Central memory CD4-positive, alpha-beta T cell (primary cell): ENCODE results near the gene ZNF574.
A peak's percentile ranks its signal among the peaks of the same experiment; 100 is the strongest.
"Not testable (repeated sequence)": the region's sequence is repeated elsewhere in the genome, so short reads cannot be mapped to it uniquely, and the experiment has no call there.

Source experiments
- DNase-seq: peaks from one replicate; pipeline ENCODE4 v3.0.0; 2022

ZNF574 gene

DNA sequence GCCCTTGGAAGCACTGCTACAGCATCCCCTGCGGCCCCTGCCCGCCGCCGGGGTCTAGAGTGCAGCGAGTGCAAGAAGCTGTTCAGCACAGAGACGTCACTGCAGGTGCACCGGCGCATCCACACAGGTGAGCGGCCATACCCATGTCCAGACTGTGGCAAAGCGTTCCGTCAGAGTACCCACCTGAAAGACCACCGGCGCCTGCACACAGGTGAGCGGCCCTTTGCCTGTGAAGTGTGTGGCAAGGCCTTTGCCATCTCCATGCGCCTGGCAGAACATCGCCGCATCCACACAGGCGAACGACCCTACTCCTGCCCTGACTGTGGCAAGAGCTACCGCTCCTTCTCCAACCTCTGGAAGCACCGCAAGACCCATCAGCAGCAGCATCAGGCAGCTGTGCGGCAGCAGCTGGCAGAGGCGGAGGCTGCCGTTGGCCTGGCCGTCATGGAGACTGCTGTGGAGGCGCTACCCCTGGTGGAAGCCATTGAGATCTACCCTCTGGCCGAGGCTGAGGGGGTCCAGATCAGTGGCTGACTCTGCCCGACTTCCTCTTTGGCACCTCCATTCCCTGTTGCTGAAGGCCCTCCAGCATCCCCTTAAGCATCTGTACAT lies 4.9 kb downstream of the ZNF574 start:
- no peak for DNase-seq

DNA sequence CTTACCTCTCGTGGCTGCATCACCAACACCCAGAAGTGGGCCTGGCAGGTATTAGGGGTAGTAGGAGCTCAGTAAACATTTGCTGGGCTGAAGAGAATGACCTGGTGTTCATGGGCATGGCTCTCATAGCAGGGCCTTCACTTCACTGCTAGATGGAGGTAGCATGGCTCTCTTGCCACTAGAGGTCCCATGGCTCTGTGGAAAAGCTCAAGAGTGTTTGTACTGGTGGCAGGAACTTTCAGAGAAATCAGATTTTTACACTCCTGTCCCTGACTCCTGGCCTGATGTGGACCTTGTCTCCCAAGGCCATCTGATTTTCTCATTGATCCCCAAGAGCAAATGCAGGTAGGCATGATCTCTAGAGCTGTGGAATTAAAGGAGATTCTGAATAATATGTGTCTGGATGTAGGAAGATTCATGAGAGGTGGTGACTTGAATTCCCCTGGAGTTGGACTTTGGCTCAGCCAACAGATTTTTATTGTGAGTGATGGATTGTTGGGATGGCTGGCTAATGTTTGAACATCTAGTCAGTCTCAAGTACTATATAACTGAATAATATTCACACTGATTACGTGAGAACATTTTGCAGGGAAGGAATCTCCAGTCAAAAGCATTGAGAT lies 5.7 kb downstream of the ZNF574 start:
- no peak for DNase-seq

DNA sequence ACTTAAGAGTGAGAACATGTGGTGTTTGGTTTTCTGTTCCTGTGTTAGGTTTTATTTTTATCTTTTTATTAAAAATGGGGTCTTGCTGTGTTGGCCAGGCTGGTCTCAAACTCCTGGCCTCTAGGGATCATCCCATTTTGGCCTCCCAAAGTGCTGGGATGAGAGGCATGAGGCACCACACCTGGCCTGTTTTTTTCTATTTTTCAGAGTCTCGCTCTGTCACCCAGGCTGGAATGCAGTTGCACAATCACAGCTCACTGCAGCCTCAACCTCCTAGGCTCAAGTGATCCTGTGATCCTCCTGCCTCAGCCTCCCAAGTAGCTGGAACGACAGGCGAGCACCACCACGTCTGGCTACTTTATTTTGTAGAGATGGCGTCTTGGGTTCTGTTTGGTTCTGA lies 7.6 kb downstream of the ZNF574 start:
- DNase-seq: no peak

DNA sequence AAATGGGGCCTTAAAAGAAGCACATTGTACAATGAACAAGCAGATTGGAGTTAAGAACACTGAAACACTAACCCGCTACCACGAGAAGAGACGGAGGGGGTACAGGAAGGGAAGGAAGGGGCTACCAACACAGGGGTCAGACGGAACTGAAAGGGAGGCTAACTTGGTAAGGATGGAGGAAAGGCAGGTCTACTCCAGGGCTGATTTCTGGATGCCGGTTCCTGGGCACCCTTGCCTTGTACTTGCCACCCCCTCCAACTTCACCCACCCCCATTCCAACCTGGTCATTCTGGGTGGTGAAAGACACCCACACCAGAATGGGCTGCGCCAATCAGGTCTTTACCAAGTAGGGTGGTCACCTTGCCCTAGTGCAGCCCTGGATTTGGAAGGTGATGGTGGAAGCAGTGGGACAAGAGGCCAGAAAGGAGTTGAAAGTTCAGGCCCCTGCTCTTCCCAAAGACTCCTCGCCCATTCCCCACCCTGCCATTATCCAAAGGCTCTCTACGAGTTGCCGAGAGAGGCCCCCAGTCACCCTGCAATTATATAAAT lies 10.3 kb downstream of the ZNF574 start:
- DNase-seq: no peak

DNA sequence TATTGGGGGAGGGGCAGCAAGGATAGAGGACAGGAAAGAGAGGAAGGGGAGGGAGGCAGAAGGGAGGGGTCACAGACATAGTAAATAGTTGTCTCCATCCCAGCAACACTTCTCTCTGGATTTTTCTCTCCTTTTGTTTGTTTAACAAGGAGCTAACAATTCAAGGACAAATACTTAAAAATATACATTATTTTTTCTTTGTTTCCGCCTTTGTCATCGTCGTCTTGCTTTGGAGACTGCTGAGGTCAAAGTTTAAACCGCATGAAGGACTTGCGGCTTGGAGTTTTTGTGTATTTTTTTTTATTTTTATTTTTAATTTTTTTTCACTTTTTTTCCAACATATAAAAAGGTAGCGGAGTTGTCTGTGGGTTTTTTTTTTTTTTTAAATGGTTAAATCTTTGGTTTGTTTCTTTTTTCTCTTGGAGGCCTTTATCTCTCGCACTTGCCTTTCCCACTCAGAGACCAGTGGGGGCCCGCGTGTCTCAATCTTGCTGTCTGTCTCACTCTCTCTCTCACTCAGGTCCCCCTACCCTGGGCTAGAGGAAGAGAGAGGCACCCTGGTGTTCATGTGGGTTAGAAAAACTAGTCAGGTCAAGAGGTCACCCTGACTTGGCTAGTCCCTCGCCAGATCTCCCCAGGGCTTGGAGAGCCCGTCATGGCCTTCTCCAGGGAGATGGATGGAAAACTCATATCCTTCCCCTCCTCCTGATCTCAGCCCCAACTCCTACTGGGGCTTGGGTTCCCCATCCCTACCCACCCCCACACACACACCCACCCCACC lies 11.0 kb downstream of the ZNF574 start:
- DNase-seq: no peak

DNA sequence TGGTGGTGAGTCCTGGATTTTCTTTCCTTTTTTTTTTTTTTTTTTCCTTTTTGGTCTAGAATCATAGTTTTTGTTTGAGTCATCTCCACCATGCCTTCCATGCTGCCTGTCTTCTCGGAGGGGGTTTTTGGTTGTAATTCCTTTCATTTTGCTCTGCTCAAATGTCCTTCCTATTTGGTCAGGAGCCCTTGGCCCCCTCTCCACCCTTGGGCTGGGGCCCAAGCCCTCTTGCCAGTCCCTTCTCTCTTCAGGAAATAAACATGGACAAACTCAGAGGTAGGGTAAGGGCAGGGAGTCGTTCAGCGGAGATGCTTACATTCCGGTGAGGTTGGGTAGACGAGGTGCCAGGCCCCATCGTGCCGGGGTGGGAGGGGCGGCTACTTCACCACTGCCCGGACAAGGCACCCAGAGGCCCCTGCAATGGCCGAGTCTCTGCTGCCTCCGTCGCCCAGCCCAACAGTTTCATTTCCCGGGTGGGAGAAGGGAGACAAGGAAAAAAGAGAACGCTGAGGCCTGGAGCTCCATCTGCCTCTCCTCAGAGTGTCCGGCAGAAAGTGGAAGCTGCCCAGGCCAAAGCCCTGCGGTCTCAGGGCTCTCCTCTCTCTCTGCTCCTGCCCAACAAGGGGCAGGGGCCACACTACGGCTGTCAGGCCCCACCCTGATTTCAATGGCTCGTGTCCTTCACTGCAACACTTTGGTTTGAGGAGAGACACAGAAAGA lies 12.7 kb downstream of the ZNF574 start:
- DNase-seq: no peak

DNA sequence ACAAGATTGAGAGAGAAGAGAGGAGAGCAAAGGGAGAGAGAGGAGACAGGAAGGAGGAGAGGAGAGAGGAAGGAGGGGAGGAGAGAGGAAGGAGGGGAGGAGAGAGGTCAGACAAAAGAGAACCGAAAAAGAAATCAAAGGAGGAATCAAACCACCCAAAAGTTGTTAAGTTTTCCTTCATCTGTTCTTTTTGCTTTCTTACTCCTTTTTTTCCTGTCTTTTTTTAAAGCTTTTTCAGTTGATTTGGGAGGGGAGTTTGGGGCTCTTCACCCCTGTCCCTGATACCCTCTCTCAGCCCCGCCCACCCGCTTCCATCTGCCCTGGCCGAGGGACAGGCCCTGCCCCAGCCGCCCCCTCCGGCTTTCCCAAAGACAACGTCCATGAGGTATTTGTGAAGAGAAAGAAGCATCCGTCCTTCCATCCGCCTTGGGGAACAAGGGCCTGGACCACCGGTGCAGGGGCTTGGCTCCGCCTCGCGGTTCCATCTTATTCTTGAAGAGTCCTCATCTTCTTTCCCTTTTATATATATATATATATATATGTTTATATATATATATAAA lies 13.3 kb downstream of the ZNF574 start:
- DNase-seq: no peak

DNA sequence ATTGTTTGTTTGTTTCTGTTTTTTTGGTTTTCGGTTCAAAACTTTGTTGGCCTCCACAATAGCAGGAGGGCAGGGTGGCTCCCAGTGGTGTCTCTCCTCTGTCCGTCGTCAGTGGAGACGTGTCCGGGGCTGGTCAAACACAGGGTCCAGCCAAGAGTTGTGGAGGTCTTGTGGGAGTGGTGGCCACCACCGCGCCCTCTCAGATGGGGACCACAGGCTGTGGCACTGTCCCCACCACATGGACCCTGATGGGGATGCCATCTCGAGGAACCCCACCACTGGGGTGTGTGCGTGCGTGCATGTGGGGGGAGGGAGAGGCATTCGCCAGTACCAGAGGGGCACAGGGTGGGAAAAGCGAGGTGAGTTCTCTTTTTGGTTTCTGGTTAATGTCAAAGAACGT lies 13.8 kb downstream of the ZNF574 start:
- no peak for DNase-seq

DNA sequence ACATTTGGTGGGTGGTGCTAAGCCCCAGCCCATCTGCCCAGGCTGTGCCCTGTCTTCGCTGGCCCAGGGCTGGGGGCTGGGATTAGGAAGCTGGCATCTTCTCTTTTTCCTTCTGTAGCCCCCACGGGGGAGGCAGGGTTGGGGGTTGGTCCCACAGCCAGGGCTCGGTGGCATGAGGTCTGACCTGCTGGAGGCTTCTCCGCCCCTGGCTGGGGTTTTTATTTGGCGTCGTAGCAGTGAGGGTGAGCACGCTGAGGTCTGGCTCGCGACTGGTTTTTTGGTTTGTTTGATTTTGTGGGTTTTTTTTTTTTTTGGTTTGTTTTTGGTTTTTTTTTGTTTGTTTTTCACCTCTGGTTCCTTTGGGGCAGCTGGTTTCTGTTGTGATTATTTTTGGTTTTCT lies 14.7 kb downstream of the ZNF574 start:
- no peak for DNase-seq

DNA sequence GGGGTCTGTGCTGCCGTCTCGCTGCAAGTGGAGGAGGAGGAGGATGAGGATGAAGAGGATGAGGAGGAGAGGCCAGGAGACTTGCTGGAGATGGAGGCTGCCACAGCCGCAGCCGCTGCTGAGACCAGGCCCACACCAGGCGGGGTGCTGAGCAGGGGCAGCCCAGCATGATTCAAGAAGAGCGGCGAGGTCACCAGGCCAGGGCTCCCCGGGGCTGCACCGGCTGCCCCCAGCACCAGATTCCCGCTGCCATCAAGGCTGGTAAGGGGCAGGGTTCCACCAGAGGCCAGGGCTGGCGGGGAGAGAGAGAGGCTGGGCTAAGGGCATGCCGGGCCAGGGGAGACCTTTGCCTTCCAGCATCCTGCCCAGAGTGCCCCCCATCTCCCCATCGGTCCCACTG lies 15.3 kb downstream of the ZNF574 start:
- no peak for DNase-seq

DNA sequence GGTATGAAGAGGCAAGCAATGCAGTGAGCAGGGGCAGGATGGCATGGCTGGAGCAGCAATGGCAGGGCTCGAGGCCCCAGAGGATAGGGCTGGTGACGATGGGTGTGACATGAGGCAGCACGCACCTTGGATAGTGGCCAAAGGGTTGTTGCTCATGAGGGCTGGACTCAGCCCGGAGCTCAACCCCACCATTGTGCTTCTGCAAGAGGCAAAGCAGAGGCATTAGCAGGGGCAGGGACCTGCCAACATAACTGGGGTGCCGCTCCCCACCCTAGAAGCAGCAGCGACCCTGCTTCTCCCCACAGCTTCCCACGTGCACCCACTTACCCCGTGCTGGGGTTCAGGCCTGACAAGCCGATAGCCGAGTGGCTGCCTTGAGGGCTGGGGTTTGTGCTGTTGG lies 15.8 kb downstream of the ZNF574 start:
- DNase-seq: no peak

DNA sequence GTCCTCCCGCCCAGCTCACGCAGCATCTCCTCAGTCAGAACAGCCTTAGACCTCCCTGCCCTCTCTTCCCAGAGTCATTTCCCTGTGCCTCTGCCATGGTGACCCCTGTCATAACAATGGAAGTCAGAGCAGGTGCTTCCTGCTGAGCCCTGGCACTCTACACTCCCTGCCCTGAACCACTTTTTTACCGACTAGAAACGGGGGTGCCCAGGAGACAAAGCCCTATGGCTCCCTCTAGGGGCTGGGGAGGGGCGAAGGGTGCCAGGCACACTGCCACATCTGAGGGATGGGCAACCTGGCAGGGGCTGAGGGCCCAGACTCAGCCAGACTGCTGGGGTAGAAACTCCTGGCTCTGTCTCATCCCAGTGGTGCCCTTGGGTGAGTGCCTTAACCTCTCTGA lies 16.4 kb downstream of the ZNF574 start:
- peak; percentile 20 for DNase-seq

DNA sequence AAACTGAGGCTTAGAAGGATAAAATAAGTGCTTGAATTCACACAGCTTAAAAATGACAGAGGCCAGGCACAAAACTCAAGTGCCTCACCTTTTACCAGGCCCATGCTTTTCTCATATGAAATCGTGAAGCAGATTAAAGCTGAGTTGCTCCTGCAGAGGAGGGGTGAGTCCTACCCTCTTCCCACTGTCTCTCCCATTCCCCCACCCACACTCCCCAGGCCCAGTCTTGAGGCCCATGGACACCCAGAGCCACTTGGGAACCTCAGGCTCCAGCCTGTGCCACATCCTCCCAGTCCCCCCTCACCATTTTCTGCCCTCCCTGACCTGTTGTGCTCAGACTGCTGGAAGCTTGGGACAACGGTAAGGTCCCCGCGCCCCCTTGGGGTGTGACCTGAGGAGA lies 17.5 kb downstream of the ZNF574 start:
- no peak for DNase-seq

DNA sequence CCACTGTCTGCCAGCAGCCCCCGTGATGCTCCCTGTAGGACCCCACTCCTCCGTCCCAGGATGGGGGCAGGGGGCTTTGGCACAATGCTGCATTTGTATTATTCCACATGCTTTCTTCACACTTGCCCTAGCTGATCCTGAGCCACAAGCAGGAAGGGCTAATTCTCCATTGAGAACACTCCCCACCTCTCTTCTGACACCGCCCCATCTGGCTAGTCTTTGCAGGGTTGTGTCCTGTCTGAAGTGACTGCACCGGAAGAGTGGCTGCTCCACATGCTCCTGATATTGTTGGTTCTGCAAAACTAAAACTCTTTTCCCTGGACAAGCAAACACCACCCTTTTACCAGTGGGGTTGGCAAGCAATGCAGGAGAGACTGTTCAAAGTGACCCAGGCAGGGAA lies 18.0 kb downstream of the ZNF574 start:
- no peak for DNase-seq

DNA sequence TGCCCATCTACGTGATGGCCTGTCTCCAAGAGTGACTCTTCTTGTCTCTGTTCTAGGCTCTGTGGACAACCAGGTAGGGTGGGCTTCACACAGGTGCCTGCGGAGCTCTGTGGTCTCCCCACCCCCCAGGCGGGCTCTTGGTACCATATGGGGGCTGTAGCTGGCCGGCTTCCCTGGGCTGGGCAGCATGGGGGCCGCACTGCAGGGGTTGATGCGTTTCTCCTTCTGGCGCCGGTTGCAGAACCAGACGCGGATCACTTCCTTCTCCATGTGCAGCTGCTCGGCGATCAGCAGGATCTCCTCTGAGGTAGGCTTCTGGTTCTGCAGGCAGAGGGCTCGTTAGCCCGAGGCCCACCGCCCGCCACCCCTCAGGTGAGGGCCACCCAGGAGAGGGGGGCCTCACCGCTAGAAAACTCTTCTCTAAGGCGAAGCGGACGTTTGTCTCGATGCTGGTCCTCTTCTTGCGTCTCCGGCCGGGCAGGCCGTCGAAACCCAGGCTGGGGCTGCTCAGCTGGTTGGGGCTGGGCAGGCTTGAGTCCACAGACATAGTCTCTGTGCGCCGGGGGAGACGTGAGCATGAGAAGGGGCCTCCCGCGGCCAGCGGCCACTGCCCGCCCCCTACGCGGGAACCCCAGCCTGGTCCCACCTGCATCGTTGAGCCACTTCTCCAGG lies 19.3 kb downstream of the ZNF574 start:
- no peak for DNase-seq

DNA sequence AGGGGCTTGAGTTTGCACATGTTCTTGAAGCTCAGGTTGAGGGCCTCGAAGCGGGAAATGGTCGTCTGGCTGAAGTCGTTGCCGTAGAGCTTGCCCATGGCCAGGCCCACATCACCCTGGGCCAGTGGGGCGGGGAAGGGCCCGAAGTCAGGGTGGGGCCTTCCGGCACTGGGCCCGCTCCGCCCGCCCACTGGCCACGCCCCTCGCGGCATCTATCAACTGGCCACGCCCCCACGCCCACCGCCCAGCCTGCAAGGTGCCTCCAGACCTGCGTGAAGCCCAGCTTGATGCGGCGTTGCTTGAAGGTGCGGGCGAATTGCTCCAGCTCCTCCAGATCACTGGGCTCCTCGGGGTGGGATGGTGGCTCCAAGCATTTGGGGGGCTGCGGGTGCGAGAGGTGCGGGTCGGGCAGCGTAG lies 19.9 kb downstream of the ZNF574 start:
- no peak for DNase-seq

DNA sequence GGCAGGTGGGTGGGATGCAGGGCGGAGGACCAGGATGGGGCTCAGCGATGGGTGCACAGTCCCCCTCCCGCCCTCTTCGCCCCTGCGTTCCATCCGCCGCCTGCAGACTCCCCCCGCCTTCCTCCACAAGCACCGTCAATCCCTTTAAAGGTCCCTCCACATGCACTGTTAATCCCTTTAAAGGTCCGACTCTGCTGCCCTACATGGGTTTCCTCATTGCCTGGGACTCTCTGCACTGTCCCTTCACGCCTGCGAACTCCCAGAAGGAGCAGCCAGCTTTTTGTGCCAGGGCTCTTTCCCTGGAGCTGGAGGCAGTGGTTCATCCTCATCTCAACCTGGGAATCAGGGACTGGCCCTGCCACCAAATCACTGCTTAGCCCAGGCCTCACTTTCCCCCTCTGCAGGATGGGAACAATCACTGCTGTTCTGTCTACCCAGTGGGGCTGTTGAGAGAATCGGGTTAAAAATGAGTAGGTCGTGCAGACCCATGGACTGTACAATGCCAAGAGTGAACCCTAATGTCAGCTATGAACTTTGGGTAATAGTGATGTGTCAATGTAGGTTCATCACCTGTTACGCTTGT lies 20.4 kb downstream of the ZNF574 start:
- no peak for DNase-seq

DNA sequence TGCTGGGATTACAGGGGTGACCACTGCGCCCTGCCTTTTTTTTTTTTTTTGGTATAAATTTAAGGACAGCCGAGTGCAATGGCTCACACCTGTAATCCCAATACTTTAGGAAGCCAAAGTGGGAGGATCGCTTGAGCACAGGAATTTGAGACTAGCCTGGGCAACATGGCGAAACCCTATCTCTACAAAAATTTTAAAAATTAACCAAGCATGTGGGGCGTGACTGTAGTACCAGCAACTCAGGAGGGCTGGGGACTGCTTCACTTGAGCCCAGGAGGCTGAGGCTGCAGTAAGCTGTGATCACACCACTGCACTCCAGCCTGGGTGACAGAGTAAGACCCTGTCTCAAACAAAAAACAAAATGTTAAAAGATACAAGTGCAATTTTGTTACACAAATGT lies 21.5 kb downstream of the ZNF574 start:
- no peak for DNase-seq

DNA sequence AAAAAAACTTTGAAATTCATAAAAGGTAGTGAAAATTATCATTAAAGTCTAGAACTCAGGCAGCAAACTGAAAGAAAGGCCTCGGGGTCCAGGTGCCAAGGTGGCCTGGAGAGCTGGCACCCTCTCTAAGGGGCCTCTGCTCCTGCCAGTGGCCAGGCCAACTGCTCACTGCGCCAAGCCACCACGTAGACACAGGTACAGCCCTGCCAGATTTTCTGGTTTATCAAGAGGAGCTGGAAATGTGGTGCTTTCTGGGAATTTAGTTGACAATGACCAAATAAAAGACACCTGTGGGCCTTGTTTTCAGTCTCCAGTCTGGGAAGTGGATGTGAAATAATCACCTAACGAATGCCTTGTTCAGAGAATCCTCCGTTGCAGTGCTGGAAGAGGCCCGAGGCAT lies 22.8 kb downstream of the ZNF574 start:
- no peak for DNase-seq

DNA sequence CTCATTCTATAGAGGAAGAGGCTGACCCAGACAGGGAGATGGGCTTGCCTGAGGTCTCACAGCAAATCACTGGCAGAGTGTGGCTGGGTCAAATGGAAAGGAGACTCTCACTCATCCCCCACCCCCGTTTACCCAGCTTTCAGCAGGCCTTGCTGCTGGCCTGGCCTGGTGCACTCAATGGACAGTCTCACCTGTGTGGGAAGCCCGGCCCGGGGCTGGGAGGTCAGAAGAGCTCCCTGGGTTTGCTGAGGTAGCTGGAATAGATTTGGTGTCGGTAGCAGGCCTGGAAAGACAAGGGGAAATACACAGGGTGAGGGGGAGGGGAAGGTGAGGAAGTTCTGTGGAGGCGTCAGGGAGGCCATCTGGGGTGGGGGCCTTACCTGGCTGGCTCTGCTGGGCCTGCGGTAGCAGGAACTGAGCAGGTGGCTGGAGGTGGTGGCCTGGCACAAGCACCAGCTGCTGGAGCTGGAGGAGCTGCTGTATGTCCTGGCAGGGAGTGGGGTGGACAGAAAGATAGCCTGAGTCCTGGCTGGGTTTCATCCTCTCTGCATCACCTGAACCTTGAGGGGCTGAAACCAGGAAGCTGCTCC lies 23.5 kb downstream of the ZNF574 start:
- DNase-seq: no peak

DNA sequence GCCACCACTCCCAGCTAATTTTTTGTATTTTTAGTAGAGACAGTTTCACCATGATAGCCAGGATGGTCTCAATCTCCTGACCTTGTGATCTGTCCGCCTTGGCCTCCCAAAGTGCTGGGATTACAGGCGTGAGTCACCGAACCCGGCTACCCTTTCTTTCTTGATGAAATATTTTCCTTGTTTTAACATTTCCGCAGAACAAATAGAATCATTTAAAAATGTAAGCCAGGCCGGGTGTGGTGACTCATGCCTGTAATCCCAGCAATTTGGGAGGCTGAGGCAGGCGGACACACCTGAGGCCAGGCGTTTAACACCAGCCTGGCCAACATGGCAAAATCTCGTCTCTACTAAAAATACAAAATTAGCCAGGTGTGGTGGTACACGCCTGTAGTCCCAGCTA lies 24.3 kb downstream of the ZNF574 start:
- not testable (repeated sequence) for DNase-seq

DNA sequence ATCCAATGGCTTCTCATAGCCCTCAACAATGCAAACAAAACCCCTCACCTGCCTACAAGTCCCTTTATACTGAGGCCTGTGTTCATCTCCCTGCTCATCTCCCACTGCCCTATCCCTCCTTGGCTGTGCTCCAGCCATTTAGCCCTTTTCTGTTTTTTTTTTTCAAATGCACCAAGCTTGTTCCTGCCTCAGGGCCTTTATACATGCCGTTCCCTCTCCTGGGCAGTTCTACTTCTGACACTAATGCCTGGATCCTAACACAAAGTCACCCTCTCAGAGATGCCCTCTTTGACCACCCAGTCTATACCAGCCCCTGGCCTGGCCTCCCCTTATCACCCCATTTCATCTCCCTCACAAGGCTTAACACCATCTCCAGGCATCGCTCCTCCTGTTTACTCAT lies 26.9 kb downstream of the ZNF574 start:
- DNase-seq: no peak
